Endometrial microvascular endothelial cells (primary cell): ENCODE data around the gene SPEM1. TPM values are rescaled to one million over a fixed set of nuclear protein-coding genes. Genes with fewer than 3 reads are reported as not detected.

Experiments
- in situ Hi-C: cut with HindIII; loops from 2 replicates; pipeline ENCODE4 v1.10.0; 2017; ENCODE audit warnings: low sequenced_read_pairs, low pct_unique_long_range_greater_than_20kb; ENCODE audit errors: inconsistent ontology term
- total RNA-seq: library from RNA; depleted of rRNA; stranded (reverse); fragments of >200 nt; gene quantifications from one replicate; pipeline ENCODE4 v1.2.3, GENCODE V29; 2015; ENCODE audit errors: inconsistent ontology term

SPEM1 gene
- total RNA-seq, 1 donor from 2014 or later = not detected

- in situ Hi-C loops = loop anchor here (25.0 kb wide), 1 partner anchor 100 kb away; the partner anchor contains the start of genes SENP3 and TNFSF13
These were observed 42.6 kb downstream of the SPEM1 start for GRCh38 chr17:7462474-7463371.

- in situ Hi-C loops = loop anchor here (25.0 kb wide), 1 partner anchor 99 kb away; the partner anchor contains the start of genes SENP3 and TNFSF13
These were observed 43.3 kb downstream of the SPEM1 start for GRCh38 chr17:7463372-7463846.

GRCh38 chr17:7464081-7464480 lies 44.0 kb downstream of the SPEM1 start:
- in situ Hi-C loops = loop anchor here (25.0 kb wide), 1 partner anchor 98 kb away; the partner anchor contains the start of genes SENP3 and TNFSF13

GRCh38 chr17:7465597-7466275 lies 45.6 kb downstream of the SPEM1 start:
- in situ Hi-C loops = loop anchor here (25.0 kb wide), 1 partner anchor 97 kb away; the partner anchor contains the start of genes SENP3 and TNFSF13

DNA sequence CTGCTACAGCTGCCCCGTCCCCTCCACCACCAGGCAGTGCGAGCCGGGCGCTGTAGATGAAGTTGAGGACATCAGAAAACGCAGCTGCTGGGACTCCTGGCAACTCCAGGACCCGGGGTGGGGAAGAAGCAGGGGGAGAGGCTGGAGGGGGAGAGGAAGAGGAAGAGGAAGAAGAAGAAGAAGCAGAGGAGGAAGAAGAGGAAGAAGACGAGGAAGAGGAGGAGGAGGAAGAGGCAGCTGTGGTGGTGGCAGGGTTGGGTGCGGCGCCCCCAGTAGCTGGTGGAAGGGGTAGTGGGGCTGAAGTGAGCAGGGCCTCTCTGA lies 46.2 kb downstream of the SPEM1 start:
- in situ Hi-C loops = loop anchor here (25.0 kb wide), 1 partner anchor 96 kb away; the partner anchor contains the start of genes SENP3 and TNFSF13

- in situ Hi-C loops = loop anchor here (25.0 kb wide), 1 partner anchor 96 kb away; the partner anchor contains the start of genes SENP3 and TNFSF13
These were observed 46.7 kb downstream of the SPEM1 start for GRCh38 chr17:7466639-7467341.

GRCh38 chr17:7467498-7467897 lies 47.4 kb downstream of the SPEM1 start:
- in situ Hi-C loops = loop anchor here (25.0 kb wide), 1 partner anchor 95 kb away; the partner anchor contains the start of genes SENP3 and TNFSF13

GRCh38 chr17:7468290-7468689 lies 48.2 kb downstream of the SPEM1 start:
- in situ Hi-C loops = loop anchor here (25.0 kb wide), 1 partner anchor 94 kb away; the partner anchor contains the start of genes SENP3 and TNFSF13

DNA sequence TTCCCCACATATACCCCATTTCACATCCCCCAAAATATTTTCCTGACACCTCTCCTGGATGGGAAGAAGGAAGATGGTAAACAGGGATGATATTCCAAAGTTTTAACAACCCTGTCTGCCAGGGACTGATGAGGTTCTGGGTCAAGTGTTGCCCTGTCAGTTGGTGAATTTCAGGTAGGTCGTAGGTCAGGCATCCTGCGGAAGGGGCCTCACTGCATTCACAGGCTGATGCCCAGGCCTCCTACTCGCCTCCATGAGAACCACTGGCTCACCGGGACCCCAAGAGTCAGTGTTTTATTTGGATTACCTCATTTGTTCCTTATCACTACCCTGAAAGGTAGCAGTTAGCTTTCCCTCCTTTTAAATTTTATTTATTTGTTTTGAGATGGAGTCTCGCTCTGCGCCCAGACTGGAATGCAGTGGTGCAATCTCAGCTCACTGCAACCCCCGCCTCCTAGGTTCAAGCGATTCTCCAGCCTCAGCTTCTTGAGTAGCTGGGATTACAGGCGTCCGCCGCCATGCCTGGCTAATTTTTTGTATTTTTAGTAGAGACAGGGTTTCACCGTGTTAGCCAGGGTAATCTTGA lies 48.8 kb downstream of the SPEM1 start:
- in situ Hi-C loops = loop anchor here (25.0 kb wide), 1 partner anchor 93 kb away; the partner anchor contains the start of genes SENP3 and TNFSF13

GRCh38 chr17:7469843-7470242 lies 49.7 kb downstream of the SPEM1 start:
- in situ Hi-C loops = loop anchor here (25.0 kb wide), 1 partner anchor 92 kb away; the partner anchor contains the start of genes SENP3 and TNFSF13

DNA sequence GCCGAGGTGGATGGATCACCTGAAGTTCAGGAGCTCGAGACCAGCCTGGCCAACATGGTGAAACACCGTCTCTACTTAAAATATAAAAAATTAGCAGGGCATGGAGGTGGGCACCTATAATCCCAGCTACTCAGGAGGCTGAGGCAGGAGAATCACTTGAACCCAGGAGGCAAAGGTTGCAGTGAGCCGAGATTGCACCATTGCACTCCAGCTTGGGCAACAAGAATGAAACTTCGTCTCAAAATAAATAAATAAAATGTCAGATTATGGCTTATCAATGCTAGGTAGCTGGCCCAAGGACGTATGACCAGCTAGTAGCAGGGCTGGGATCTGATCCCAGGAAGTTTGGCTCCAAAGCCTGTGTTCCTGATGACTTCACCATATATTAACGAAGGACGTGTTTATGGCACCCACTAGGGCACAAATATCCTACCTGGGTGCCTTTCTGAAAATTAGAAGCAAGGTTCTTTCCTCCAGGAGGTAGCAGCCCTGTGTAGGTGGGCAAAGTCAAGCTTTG lies 50.4 kb downstream of the SPEM1 start:
- in situ Hi-C loops = loop anchor here (25.0 kb wide), 1 partner anchor 92 kb away; the partner anchor contains the start of genes SENP3 and TNFSF13

Other genes with a start within 250 kb of the SPEM1 start
- gene ASGR1, start 241.0 kb upstream of the SPEM1 start, total RNA-seq = not detected
- 5.9 TPM for gene DLG4, start 200.5 kb upstream of the SPEM1 start, total RNA-seq
- gene ACADVL, start 200.4 kb upstream of the SPEM1 start, total RNA-seq = 357 TPM
- gene DVL2, start 185.8 kb upstream of the SPEM1 start, total RNA-seq = 31.8 TPM
- 65.3 TPM for gene PHF23, start 180.9 kb upstream of the SPEM1 start, total RNA-seq
- 154 TPM for gene GABARAP, start 177.9 kb upstream of the SPEM1 start, total RNA-seq
- 55.9 TPM for gene CTDNEP1, start 168.6 kb upstream of the SPEM1 start, total RNA-seq
- gene ELP5, start 168.1 kb upstream of the SPEM1 start, total RNA-seq = 46.6 TPM
- gene CLDN7, start 157.8 kb upstream of the SPEM1 start, total RNA-seq = 16.4 TPM
- gene SLC2A4, start 138.6 kb upstream of the SPEM1 start, total RNA-seq = not detected
- not detected for gene YBX2, start 125.7 kb upstream of the SPEM1 start, total RNA-seq
- 666 TPM for gene EIF5A, start 112.7 kb upstream of the SPEM1 start, total RNA-seq
- gene GPS2, start 105.0 kb upstream of the SPEM1 start, total RNA-seq = 39.7 TPM
- 15.1 TPM for gene NEURL4, start 91.0 kb upstream of the SPEM1 start, total RNA-seq
- gene ACAP1, start 83.8 kb upstream of the SPEM1 start, total RNA-seq = not detected
- gene KCTD11, start 68.2 kb upstream of the SPEM1 start, total RNA-seq = 7.8 TPM
- gene TMEM95, start 65.2 kb upstream of the SPEM1 start, total RNA-seq = not detected
- gene TNK1, start 39.2 kb upstream of the SPEM1 start, total RNA-seq = not detected
- 55.8 TPM for gene PLSCR3, start 25.8 kb upstream of the SPEM1 start, total RNA-seq
- gene TMEM256, start 16.2 kb upstream of the SPEM1 start, total RNA-seq = 109 TPM
- gene NLGN2, start 12.5 kb upstream of the SPEM1 start, total RNA-seq = 3.4 TPM
- gene SPEM2, start 5.3 kb downstream of the SPEM1 start, total RNA-seq = not detected
- not detected for gene SPEM3, start 8.5 kb downstream of the SPEM1 start, total RNA-seq
- gene TMEM102, start 15.1 kb downstream of the SPEM1 start, total RNA-seq = 5.2 TPM
- gene FGF11, start 19.2 kb downstream of the SPEM1 start, total RNA-seq = not detected
- 14.1 TPM for gene CHRNB1, start 24.7 kb downstream of the SPEM1 start, total RNA-seq
- 23.1 TPM for gene ZBTB4, start 59.3 kb downstream of the SPEM1 start, total RNA-seq
- not detected for gene SLC35G6, start 61.1 kb downstream of the SPEM1 start, total RNA-seq
- 40.6 TPM for gene POLR2A, start 64.0 kb downstream of the SPEM1 start, total RNA-seq
- 9.5 TPM for gene TNFSF12, start 128.7 kb downstream of the SPEM1 start, total RNA-seq
- gene TNFSF13, start 138.4 kb downstream of the SPEM1 start, total RNA-seq = 2.1 TPM
- gene SENP3, start 141.6 kb downstream of the SPEM1 start, total RNA-seq = 113 TPM
- gene CD68, start 159.3 kb downstream of the SPEM1 start, total RNA-seq = 22.9 TPM
- 328 TPM for gene MPDU1, start 163.5 kb downstream of the SPEM1 start, total RNA-seq
- not detected for gene SOX15, start 169.8 kb downstream of the SPEM1 start, total RNA-seq
- 29.0 TPM for gene FXR2, start 194.6 kb downstream of the SPEM1 start, total RNA-seq
- gene SAT2, start 207.5 kb downstream of the SPEM1 start, total RNA-seq = 48.7 TPM
- gene SHBG, start 209.8 kb downstream of the SPEM1 start, total RNA-seq = not detected
- gene ATP1B2, start 230.6 kb downstream of the SPEM1 start, total RNA-seq = not detected